ENCODE measurements around the gene HES6. TPM values are rescaled to one million over a fixed set of nuclear protein-coding genes. Genes with fewer than 3 reads are reported as not detected.

Gene HES6
- total and polyA plus RNA-seq, 9 donors, result 17.1 to 25.9 (median 21.4) TPM

GRCh38 chr2:238255151-238255551 lies 15.3 kb upstream of the HES6 start:
- DNase-seq, result peak; percentile 61
- WGBS (ENCODE audit: insufficient coverage), result 66% methylated on average over 6 of the region's 6 CpGs
- Histone ChIP-seq H3K36me3 (ENCODE audit: control insufficient read depth, insufficient read depth, low read length) (peaks cover 77% of the 10 kb centered on the region), H3K27me3 (ENCODE audit: control insufficient read depth, insufficient read depth, low read length) (no peaks in the 10 kb centered on the region), H3K4me1 (ENCODE audit: control insufficient read depth, insufficient read depth, low read length) (peaks cover 36% of the 10 kb centered on the region), H3K27ac (ENCODE audit: low read length) (peak overlapping the region; percentile 26), H3K9me3 (replicated peaks; ENCODE audit: control insufficient read depth, low read depth, low read length) (no peaks in the 10 kb centered on the region), H3K4me3 (ENCODE audit: low read length) (no peak overlapping the region)

- Histone ChIP-seq H3K9me3 (replicated peaks; ENCODE audit: control insufficient read depth, low read depth, low read length) (no peaks in the 10 kb centered on the region), H3K27ac (ENCODE audit: low read length) (no peak overlapping the region), H3K4me3 (ENCODE audit: low read length) (no peak overlapping the region), H3K4me1 (ENCODE audit: control insufficient read depth, insufficient read depth, low read length) (peaks cover 36% of the 10 kb centered on the region), H3K36me3 (ENCODE audit: control insufficient read depth, insufficient read depth, low read length) (peaks cover 81% of the 10 kb centered on the region), H3K27me3 (ENCODE audit: control insufficient read depth, insufficient read depth, low read length) (no peaks in the 10 kb centered on the region)
- DNase-seq, result no peak
- WGBS (ENCODE audit: insufficient coverage), result no CpG with 5 or more reads among the region's 4 CpGs
Observed at GRCh38 chr2:238254095-238254723, 14.4 kb upstream of the HES6 start.

- Histone ChIP-seq H3K27ac (ENCODE audit: low read length) (no peak overlapping the region), H3K4me3 (ENCODE audit: low read length) (no peak overlapping the region), H3K27me3 (ENCODE audit: control insufficient read depth, insufficient read depth, low read length) (no peaks in the 10 kb centered on the region), H3K36me3 (ENCODE audit: control insufficient read depth, insufficient read depth, low read length) (peaks cover 73% of the 10 kb centered on the region), H3K9me3 (replicated peaks; ENCODE audit: control insufficient read depth, low read depth, low read length) (no peaks in the 10 kb centered on the region), H3K4me1 (ENCODE audit: control insufficient read depth, insufficient read depth, low read length) (peaks cover 39% of the 10 kb centered on the region)
- 92% methylated on average over 35 of the region's 35 CpGs for WGBS (ENCODE audit: insufficient coverage)
- no peak for DNase-seq
Observed at GRCh38 chr2:238252766-238253630, 13.2 kb upstream of the HES6 start.

- Histone ChIP-seq H3K4me3 (ENCODE audit: low read length) (no peak overlapping the region), H3K9me3 (replicated peaks; ENCODE audit: control insufficient read depth, low read depth, low read length) (no peaks in the 10 kb centered on the region), H3K27ac (ENCODE audit: low read length) (no peak overlapping the region), H3K4me1 (ENCODE audit: control insufficient read depth, insufficient read depth, low read length) (peaks cover 46% of the 10 kb centered on the region), H3K36me3 (ENCODE audit: control insufficient read depth, insufficient read depth, low read length) (peaks cover 78% of the 10 kb centered on the region), H3K27me3 (ENCODE audit: control insufficient read depth, insufficient read depth, low read length) (no peaks in the 10 kb centered on the region)
- 90% methylated on average over 8 of the region's 11 CpGs for WGBS (ENCODE audit: insufficient coverage)
- DNase-seq, result no peak
Observed at GRCh38 chr2:238251986-238252385, 12.1 kb upstream of the HES6 start.

GRCh38 chr2:238251331-238251730 lies 11.5 kb upstream of the HES6 start:
- Histone ChIP-seq H3K27me3 (ENCODE audit: control insufficient read depth, insufficient read depth, low read length) (no peaks in the 10 kb centered on the region), H3K4me1 (ENCODE audit: control insufficient read depth, insufficient read depth, low read length) (peaks cover 43% of the 10 kb centered on the region), H3K36me3 (ENCODE audit: control insufficient read depth, insufficient read depth, low read length) (peaks cover 76% of the 10 kb centered on the region), H3K9me3 (replicated peaks; ENCODE audit: control insufficient read depth, low read depth, low read length) (no peaks in the 10 kb centered on the region), H3K4me3 (ENCODE audit: low read length) (no peak overlapping the region), H3K27ac (ENCODE audit: low read length) (no peak overlapping the region)
- 93% methylated on average over 10 of the region's 12 CpGs for WGBS (ENCODE audit: insufficient coverage)
- DNase-seq, result no peak

- no peaks in the 10 kb centered on the region for H3K27me3 ChIP-seq (ENCODE audit: control insufficient read depth, insufficient read depth, low read length)
- H3K27ac ChIP-seq (ENCODE audit: low read length), result no peak overlapping the region
- 85% methylated on average over 2 of the region's 7 CpGs for WGBS (ENCODE audit: insufficient coverage)
- H3K36me3 ChIP-seq (ENCODE audit: control insufficient read depth, insufficient read depth, low read length), result peaks cover 74% of the 10 kb centered on the region
- H3K4me1 ChIP-seq (ENCODE audit: control insufficient read depth, insufficient read depth, low read length), result peaks cover 39% of the 10 kb centered on the region
- no peak overlapping the region for H3K4me3 ChIP-seq (ENCODE audit: low read length)
- DNase-seq, result no peak
- H3K9me3 ChIP-seq (replicated peaks; ENCODE audit: control insufficient read depth, low read depth, low read length), result no peaks in the 10 kb centered on the region
Observed at GRCh38 chr2:238250896-238251295, 11.1 kb upstream of the HES6 start.

GRCh38 chr2:238247841-238248453 lies 8.1 kb upstream of the HES6 start:
- peaks cover 57% of the 10 kb centered on the region for H3K36me3 ChIP-seq (ENCODE audit: control insufficient read depth, insufficient read depth, low read length)
- H3K27me3 ChIP-seq (ENCODE audit: control insufficient read depth, insufficient read depth, low read length), result no peaks in the 10 kb centered on the region
- H3K9me3 ChIP-seq (replicated peaks; ENCODE audit: control insufficient read depth, low read depth, low read length), result no peaks in the 10 kb centered on the region
- peaks cover 29% of the 10 kb centered on the region for H3K4me1 ChIP-seq (ENCODE audit: control insufficient read depth, insufficient read depth, low read length)
- peak overlapping the region; percentile 29 for H3K27ac ChIP-seq (ENCODE audit: low read length)
- no peak overlapping the region for H3K4me3 ChIP-seq (ENCODE audit: low read length)
- DNase-seq, result no peak
- WGBS (ENCODE audit: insufficient coverage), result 60% methylated on average over 6 of the region's 10 CpGs

GRCh38 chr2:238247002-238247822 lies 7.4 kb upstream of the HES6 start:
- Histone ChIP-seq H3K27me3 (ENCODE audit: control insufficient read depth, insufficient read depth, low read length) (no peaks in the 10 kb centered on the region), H3K4me3 (ENCODE audit: low read length) (no peak overlapping the region), H3K36me3 (ENCODE audit: control insufficient read depth, insufficient read depth, low read length) (peaks cover 50% of the 10 kb centered on the region), H3K27ac (ENCODE audit: low read length) (peak overlapping the region; percentile 47), H3K4me1 (ENCODE audit: control insufficient read depth, insufficient read depth, low read length) (peaks cover 36% of the 10 kb centered on the region), H3K9me3 (replicated peaks; ENCODE audit: control insufficient read depth, low read depth, low read length) (no peaks in the 10 kb centered on the region)
- DNase-seq, result no peak
- WGBS (ENCODE audit: insufficient coverage), result 83% methylated on average over 11 of the region's 13 CpGs

- Histone ChIP-seq H3K27ac (ENCODE audit: low read length) (no peak overlapping the region), H3K36me3 (ENCODE audit: control insufficient read depth, insufficient read depth, low read length) (peaks cover 24% of the 10 kb centered on the region), H3K4me1 (ENCODE audit: control insufficient read depth, insufficient read depth, low read length) (peaks cover 48% of the 10 kb centered on the region), H3K9me3 (replicated peaks; ENCODE audit: control insufficient read depth, low read depth, low read length) (no peaks in the 10 kb centered on the region), H3K27me3 (ENCODE audit: control insufficient read depth, insufficient read depth, low read length) (peaks cover 11% of the 10 kb centered on the region), H3K4me3 (ENCODE audit: low read length) (no peak overlapping the region)
- no peak for DNase-seq
- WGBS (ENCODE audit: insufficient coverage), result no CpG with 5 or more reads among the region's 5 CpGs
Observed at GRCh38 chr2:238244151-238244550, 4.3 kb upstream of the HES6 start.
